ENCODE results near the gene TMEM168.
"Not testable (repeated sequence)": the region's sequence is repeated elsewhere in the genome, so short reads cannot be mapped to it uniquely, and the experiment has no call there.

TMEM168 gene

DNA sequence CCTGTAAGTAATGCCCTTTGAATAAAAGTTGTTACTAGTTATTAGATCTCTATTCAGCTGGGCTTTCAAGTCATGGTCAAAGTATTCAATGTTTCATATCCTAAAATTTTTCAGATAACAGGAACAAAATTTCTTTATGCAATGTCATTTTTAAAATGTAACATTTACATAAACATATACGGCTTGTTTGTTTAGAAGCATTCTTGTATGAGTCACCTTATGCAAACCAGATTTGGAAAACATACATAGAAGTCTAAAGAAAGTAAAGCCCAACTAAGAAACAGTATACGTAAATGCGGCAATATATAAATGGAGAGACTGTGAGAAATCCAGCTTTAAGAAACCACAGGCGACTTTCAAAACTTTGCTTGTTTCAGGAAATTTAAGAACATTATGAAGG, 10.5 kb downstream of the TMEM168 start:
- no peak for DNase-seq

DNA sequence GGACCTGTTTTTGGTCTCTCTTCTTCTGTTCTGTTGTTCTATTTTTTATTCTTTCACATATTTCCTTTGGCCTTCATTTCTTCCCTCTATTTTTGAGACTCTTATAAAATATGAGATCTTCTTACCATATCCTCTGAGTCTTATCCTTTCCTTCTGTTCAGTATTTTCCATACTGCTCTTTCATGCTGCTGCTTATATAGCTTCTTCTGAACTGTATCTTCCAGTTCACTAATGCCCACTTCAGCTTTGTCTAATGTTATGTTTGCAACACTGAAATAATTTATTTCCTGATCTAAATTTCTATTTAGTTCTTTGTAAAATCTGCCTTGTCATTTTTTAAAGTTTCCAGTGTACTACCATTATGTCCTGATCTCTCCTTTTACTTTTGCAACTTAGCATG, 12.8 kb downstream of the TMEM168 start:
- no peak for DNase-seq

DNA sequence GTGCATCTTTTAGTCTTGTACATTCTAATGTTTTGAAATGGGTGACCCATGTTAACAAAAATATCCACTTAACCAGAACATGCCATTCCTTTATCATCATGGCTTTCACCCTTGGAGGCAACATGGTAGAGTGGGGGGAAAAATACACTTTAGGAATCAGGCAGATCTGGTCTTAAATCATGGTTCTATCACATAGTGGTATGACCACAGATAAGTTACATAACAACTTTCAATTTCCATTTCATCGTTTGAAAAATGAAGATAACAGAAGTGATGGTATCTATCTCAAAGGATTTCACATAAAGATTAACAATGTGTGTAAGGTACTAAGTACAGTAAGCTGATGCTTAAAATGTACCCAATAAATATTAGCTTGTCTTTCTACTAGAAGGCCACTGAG, 19.0 kb downstream of the TMEM168 start:
- no peak for DNase-seq

DNA sequence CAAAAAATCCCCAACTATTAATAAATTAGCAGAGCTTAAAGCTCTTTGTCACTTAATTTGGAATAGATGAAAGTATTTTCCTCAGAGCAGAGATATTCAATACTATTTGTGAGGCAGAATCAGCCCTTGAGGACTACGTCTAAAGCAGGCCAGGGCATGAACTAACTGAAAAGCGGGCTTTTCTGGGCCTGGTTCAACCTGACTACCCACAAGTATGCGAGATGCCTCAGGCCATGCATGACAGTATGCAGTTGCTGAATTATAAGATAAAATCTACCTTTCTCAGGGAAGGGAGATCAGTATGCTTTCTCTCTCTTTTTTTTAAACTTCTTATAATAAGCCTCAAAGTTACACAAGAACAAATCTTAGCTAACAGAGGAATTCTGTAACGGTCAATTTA, 20.1 kb downstream of the TMEM168 start:
- DNase-seq: no peak

DNA sequence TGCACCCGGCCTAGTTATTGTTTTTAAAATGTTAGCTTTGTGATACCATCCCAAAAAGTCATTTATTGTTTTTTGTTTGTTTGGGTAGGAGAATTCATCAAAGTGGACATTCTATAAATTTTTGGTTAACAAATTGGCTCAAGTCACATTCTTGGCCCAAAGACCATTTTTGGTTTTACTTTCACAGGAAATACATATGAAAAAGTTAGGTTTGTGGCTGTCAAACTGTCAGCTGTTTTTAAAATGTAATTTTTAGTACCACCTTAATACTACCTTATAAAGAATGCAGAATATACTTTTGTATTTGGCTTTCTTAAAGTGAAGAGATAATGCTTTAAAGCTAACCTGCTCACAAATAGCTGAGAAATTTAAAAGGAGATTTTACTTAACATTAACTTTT, 25.1 kb downstream of the TMEM168 start:
- DNase-seq: no peak

DNA sequence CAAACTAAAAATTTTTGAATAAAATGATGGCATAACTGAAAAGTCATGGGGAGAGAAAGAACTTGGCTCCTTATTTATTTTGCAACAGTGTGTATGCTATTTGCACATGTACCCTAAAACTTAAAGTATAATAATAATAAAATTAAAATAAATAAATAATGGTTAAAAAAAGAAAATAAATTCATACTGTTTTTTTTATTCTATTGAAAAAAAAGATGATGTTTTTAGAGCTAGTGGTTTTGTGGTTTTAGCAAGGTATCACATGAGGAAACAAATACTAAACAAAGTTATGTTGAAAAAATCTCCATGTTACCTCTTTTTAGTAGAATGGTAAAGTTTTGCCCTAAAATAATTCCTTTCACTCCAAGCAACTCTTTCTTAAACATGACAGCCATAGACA, 26.2 kb downstream of the TMEM168 start:
- no peak for DNase-seq

DNA sequence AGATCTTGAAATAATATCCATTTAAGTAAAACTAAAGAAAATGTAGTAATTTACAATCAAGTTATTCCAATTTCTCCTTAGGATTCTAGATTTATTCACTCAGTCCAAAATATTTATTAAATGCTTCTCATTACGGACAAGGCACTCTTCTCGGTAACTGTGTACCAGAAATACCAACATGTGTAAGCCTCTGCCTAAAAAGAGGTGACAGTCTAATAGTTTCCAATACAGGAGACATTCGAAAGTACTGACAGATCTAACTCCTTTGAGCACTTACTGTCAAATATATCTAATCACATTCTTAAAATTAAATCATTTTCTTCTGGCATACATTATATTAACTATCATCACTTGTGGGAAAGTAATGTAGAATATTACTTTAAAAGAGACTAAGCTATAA, 26.9 kb downstream of the TMEM168 start:
- DNase-seq: no peak

DNA sequence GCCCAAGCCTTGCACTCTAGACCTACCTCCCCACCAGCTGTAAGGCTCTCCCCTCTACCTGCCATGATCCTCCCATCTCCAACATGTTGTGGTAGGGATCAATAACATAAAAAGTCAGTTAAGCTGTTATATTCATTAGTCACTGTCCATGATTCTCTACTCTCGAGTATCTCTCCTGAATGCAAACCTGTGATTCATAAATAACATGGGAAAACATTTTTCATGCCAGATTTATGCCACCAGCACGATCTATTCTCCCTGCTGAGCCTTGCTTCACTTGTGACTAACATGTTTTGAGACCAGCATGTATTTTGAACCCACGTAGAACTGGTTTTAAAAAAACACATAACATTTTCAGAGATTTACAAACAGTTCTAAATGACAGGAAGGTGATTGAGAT, 30.3 kb downstream of the TMEM168 start:
- no peak for DNase-seq

DNA sequence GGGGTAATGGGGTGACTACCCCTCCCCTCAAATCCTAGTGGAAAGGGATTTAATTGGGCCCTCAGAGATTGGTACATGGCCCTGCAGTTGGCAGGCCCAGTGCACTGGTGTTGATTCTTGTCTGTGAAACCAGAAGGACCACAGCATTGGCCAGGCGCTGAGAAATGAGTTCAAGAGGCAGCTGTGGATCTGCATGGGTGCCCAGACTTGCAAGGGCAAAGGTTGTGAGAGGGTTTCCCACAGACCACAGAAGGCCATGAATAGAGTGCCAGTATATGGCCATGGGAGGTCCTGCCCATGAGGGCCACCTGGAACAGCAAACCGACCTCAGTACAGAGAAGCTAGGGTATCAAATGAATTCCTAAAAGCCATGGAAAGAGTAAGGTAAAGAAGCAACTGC, 32.9 kb downstream of the TMEM168 start:
- no peak for DNase-seq

DNA sequence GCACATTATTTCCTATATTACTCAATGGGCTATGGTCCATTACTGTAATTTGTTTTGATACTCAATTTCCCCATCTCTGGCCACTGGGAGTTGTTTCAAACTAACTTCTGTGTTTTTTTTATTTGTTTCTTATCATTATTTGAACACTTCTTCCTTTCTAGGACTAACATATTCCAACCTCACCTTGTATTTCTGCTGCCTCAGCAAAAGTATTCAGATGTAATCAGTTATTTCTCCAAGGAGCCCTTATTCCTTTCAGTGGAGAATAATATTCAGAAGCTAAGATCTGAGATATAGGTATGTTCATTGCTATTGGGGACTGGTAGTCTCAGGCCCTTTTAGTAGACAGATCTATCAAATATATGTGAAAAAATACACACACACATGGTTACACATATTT, 36.9 kb downstream of the TMEM168 start:
- DNase-seq: no peak

DNA sequence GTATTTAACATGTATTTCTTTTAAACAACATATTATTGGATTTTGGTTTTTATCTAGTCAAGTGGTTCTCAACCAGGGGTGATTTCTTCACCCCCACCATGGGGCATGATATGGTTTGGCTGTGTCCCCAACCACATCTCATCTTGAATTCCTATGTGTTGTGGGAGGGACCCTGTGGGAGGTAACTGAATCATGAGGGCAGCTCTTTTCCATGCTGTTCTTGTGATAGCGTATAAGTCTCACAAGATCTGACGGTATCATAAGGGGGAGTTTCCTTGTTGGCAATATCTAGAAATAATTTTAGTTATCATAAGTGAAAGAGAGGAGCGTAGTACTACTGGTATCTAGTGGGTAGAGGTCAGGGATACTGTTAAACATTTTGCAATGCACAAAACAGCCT, 37.6 kb downstream of the TMEM168 start:
- DNase-seq: no peak

DNA sequence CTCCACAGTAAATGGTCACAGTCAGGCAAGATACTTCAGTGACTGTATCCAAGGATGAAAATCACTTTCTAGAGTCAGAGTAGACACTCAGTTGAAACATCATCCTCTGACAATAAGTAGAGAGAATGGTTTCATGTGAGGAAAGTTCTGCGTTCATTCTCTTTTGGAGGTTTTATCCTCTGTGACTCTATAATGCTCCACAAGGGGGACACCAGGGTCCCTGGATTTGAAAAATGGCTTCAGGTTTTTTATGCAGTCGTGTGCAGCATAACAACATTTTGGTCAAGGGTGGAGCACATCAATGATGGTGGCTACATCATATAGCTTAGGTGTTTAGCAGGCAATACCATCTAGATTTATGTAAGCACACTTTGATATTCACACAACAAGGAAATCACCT, 40.4 kb downstream of the TMEM168 start:
- no peak for DNase-seq

DNA sequence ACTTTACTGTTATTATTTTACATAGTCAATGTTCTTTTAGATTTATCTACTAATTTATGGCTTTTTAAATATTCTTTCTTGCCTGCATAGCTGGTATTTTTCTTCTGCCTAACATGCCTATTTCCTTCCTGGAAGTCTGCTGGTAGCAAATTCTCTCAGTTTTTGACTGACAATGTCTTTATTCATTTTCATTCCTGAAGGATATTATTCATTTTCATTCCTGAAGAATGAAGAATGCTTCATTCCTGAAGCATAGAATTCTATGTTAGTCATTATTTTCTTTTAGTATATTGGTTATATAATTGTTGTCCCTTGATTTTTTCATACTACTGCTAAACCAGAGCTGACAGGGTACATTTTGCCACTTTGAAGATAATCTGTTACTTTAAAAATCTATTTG, 41.8 kb downstream of the TMEM168 start:
- no peak for DNase-seq

DNA sequence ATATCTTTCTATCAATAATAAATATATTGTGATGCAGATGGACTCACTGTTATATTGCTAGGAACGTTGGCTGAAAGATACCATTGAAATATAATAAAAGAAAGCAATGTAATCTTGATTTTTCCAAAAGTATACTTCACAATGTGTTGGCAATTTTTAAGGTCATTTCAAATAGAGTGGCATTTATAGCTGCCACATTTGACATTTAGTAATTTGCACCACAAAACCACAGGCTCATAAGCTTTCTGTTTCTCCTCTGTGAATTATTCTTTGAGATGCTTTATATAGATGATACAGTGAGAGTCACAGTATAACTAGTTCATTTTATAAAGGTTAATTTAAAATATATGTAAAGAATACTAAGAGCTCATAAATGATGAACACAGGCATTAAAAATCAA, 44.6 kb downstream of the TMEM168 start:
- DNase-seq: no peak

DNA sequence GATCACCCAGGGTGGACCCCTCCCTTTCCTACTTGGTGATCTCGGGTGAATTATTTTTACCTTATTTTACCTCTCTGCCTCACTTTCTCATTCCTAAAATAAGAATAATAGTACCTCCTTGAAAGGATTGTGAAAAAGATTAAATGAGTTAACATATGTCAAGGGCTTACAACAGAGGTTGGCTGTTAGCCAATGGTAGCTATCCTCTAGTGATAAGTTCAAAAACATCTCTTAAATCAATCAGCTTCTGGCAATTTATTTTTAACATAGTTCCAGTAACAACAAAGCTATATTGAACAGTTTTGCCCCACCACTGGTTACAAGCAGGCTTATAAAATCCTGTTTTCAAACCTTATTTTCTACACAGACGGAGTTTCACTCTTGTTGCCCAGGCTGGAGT, 45.4 kb downstream of the TMEM168 start:
- no peak for DNase-seq

DNA sequence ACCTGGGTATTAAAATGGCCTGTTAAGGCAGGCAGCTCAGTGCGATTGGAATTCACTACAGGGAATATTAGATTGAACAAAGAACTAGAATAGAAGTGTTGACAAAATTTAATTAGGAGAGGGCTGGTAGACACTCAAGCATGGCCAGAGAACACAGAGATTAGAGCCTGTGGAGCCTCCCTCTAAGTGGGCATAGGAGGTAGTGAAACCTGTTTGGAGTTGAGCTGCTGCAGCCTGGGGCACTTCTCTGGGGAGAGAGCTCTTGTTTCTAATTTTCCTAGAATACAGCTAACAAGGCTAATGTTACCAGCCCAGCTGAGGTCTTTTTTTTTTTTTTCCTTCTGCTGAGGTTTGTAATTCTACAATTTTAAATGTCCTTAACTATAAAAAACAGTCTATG, 46.4 kb downstream of the TMEM168 start:
- no peak for DNase-seq

DNA sequence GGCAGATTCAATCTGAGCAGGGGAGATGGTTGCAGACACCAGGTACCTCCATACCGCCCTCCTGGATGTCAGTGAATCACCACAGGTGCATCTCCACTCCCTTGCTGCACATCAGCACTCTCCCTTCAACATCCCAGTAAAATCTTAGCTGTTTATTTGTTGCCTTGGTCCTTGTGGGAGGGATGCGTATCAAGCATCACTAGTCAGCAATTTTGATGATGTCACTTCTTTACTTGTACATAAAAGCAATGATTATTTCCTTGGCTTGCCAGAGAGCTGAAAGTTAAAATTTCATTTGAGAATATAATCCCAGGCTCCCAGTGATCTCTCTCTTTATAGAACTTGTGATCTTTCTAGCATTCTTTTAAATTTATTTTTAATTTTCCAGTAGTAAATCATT, 49.5 kb downstream of the TMEM168 start:
- no peak for DNase-seq

DNA sequence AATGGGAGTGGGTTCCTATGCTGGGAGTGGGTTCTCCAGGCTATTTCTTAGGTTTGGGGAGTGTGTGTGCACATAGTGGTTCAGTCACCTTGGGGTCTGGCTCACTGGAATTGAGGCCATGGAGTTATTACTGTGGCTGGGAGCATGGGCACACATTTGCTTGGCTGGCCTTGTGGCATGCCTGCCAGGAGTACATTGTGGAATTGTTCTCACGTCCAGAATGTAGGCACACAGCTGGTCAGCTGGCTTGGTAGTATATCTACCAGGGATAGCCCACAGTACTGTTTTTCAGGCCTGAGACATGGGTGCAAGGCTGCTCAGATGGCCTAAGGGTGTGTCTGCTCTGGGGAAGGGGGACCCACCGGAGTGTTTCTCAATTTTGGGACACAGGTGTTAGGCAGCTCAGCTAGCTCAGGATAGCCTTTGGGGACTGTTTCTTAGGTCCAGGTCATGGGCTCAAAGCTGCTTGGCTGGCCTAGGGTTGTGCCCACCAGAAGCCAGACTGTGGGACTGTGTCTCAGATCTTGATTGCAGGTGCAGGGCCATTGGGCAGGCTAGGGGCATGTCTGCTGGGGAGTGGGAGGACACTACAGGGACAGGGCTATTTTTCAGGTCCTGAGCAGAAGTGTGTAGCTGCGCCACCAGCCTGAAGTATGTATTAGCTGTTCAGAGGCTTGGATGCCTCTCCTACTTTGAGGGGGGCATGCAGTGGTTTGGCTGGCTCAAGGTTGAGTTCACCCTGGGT, 50.6 kb downstream of the TMEM168 start:
- DNase-seq: no peak

DNA sequence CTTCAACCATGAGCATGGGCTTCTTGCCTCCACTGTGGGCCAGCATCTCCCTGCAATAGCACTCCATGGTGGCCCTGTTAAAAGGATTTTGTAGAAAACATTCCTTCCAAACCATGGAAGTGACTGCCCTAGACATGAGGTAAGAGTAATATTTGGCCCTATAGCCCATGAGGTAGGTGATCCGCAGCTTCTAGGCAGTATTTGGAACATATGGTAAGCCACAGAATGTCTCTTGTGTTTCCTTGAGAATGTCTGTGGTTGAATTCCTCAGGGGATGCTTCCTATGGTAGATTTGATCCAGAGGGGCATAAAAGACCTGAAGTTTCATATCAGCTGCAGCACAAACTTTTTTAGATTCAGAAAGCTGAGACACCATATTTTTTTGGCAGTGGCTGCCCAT, 54.9 kb downstream of the TMEM168 start:
- DNase-seq: no peak

DNA sequence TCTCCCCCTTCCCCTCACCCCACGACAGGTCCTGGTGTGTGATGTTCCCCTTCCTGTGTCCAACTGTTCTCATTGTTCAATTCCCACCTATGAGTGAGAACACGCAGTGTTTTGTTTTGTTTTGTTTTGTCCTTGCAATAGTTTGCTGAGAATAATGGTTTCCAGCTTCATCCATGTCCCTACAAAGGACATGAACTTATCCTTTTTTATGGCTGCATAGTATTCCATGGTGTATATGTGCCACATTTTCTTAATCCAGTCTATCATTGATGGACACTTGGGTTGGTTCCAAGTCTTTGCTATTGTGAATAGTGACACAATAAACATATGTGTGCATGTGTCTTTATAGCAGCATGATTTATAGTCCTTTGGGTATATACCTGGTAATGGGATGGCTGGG, 58.9 kb downstream of the TMEM168 start:
- DNase-seq: not testable (repeated sequence)

DNA sequence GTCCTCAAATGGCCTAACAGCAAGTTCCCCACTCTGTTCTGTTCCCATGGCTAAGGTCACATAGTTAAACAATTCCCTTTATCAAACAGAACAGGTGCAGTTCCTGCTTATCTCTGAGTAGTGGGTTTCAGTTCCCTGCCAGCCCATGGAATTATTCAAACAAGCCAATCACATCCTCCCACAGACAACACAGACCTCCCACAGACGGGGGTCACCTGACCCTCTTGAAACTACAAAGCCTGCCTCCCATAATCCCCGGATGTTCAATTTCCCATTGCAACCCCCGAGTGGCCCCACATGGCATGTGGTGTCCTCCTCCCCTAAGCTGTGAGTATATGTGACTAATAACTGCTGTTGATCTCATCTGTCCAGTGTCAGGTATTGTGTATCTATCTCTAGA, 64.1 kb downstream of the TMEM168 start:
- no peak for DNase-seq

DNA sequence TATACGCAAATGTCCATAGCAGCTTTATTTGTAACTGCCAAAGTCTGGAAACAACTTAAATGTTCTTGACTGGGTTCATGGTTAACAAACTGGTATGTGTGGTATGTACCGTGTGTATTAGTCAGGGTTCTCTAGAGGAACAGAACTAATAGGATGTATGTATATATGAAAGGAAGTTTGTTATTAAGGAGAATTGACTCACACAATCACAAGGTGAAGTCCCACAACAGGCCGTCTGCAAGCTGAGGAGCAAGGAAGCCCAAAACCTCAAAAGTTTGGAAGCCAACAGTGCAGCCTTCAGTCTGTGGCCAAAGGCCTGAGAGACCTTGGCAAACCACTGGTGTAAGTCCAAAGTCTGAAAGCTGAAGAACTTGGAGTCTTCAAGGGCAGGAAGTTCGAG, 66.8 kb downstream of the TMEM168 start:
- no peak for DNase-seq

DNA sequence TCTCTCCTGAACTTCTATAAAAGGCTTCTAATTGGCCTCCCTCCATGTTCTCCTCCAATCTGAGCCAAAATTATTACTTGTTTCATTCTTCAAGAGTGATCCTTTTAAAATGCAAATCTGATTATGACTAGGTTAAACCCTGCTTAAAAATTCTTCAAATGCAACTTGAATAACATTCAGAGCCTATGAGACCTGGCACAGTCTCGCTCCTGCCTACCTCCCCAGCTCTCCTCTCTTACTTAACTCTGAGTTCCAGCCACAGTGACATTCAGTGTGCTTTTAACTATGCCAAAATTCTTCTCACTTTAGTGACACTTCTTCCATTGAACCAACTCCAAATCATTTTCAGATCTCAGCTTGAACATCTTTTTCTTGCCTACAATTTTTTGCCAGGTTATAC, 68.8 kb downstream of the TMEM168 start:
- no peak for DNase-seq

DNA sequence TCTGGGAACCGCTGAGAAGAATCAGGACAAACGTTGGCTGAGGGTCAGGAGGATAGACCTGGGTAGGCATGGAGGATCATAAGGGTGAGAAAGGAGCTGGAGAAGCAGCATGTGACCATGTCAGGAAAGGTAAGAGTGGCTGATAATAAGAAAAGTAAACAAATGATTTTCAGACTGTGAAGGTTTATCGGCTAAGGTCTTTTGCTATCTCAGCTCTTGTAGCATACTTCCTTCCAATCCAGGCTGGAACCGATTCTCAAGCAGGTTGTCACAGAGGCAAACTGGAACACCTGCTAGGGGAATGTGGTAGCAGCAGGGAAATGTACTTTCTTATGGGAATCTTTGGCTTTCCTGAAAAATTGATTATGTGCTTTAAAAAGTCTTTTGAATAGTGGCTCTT, 74.7 kb downstream of the TMEM168 start:
- no peak for DNase-seq

DNA sequence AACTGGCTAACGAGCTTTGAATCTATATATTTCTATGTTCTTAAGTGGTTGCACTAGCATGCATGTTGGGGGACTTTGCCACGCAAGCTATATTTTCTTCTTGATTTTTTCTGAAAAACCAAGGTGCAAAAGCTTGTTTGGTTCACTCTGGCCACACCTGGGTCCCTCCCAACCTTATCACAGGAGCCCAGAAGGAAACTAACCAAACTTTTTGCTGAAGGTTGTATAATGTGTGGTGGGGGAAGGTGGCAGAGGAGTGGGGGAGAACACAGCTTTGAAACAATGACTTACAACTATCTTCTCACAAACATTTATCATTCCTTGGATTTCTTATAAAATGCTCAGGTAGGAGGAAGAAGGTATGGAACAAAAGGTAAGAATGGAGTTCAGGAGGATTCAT, 75.3 kb downstream of the TMEM168 start:
- no peak for DNase-seq
